GM13977 (cell line): ENCODE data around the gene GPAT2.
"Not testable (repeated sequence)": the region's sequence is repeated elsewhere in the genome, so short reads cannot be mapped to it uniquely, and the experiment has no call there.

Experiments
- DNase-seq: peaks from one replicate; pipeline ENCODE4 v3.0.0; 2012; ENCODE audit warnings: low spot score
- in situ Hi-C: fragments of 300-500 bp; cut with MboI; formaldehyde crosslinking; loops from one replicate; pipeline ENCODE4 v1.12.0; 2022; ENCODE audit warnings: low sequenced_read_pairs, low pct_unique_long_range_greater_than_20kb, mixed read lengths, inconsistent platforms; ENCODE audit not compliant: unreplicated experiment
- TF ChIP-seq, protein P1 (sequence below): IDR thresholded peaks from 2 replicates; pipeline ENCODE4 v1.5.1; 2012; ENCODE audit warnings: mild to moderate bottlenecking, control low read depth; ENCODE audit not compliant: insufficient read depth; ENCODE audit errors: extremely low read depth, missing control alignments

Gene GPAT2, protein sequence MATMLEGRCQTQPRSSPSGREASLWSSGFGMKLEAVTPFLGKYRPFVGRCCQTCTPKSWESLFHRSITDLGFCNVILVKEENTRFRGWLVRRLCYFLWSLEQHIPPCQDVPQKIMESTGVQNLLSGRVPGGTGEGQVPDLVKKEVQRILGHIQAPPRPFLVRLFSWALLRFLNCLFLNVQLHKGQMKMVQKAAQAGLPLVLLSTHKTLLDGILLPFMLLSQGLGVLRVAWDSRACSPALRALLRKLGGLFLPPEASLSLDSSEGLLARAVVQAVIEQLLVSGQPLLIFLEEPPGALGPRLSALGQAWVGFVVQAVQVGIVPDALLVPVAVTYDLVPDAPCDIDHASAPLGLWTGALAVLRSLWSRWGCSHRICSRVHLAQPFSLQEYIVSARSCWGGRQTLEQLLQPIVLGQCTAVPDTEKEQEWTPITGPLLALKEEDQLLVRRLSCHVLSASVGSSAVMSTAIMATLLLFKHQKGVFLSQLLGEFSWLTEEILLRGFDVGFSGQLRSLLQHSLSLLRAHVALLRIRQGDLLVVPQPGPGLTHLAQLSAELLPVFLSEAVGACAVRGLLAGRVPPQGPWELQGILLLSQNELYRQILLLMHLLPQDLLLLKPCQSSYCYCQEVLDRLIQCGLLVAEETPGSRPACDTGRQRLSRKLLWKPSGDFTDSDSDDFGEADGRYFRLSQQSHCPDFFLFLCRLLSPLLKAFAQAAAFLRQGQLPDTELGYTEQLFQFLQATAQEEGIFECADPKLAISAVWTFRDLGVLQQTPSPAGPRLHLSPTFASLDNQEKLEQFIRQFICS

GRCh38 chr2:96034792-96035191 is at the start of gene GPAT2:
Gene GPAT2, minus strand, starts transcription at chr2:96034916. Its CDS starts 2,557 bp downstream, at chr2:96032359.
- DNase-seq, in situ Hi-C loops: not testable (repeated sequence)

DNA sequence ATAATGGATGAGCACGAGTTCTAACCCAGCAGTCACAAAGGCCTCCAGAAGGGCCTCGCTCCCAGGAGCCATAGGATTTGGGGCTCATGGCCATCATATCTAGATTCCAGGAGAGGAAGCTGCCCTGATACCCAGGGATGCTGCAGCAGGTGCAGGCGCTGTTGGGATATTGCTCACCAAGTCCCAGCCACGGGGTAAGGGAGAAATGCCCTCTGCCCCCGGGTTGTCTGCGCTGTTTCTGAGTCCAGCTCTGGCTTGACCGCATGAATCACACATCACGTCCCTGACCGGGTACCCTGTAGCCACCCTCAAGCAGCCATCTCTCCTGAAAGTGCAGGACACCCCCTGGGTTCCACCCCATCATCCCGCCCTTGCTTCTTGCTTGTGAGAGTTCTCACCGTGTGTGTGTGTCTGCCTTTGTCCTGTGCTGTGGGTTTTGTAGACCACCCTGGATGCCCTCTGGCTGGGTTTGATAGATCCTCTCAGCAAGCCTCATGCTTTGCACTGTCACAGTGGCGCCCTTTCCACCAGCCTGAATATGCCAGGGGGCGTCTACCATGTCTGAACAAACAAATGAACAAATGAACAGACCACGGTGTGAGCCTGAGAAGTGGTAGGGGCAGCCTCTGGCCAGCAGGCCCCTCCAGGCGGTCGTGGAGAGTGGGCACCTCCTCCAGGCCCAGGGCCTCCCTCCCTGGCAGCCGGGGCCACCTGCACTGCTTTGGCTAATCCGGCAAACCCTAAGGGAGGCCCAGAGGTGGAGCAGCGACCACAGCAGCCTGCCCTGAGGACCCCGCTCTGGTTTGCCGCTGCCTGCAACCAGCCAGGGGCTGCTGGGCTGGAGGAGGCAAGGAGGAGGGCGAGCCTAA is 49.5 kb upstream of the GPAT2 start:
- DNase-seq = no peak
- TF ChIP-seq, protein P1, sequence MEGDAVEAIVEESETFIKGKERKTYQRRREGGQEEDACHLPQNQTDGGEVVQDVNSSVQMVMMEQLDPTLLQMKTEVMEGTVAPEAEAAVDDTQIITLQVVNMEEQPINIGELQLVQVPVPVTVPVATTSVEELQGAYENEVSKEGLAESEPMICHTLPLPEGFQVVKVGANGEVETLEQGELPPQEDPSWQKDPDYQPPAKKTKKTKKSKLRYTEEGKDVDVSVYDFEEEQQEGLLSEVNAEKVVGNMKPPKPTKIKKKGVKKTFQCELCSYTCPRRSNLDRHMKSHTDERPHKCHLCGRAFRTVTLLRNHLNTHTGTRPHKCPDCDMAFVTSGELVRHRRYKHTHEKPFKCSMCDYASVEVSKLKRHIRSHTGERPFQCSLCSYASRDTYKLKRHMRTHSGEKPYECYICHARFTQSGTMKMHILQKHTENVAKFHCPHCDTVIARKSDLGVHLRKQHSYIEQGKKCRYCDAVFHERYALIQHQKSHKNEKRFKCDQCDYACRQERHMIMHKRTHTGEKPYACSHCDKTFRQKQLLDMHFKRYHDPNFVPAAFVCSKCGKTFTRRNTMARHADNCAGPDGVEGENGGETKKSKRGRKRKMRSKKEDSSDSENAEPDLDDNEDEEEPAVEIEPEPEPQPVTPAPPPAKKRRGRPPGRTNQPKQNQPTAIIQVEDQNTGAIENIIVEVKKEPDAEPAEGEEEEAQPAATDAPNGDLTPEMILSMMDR = no peak
- in situ Hi-C loops = no loop called here

DNA sequence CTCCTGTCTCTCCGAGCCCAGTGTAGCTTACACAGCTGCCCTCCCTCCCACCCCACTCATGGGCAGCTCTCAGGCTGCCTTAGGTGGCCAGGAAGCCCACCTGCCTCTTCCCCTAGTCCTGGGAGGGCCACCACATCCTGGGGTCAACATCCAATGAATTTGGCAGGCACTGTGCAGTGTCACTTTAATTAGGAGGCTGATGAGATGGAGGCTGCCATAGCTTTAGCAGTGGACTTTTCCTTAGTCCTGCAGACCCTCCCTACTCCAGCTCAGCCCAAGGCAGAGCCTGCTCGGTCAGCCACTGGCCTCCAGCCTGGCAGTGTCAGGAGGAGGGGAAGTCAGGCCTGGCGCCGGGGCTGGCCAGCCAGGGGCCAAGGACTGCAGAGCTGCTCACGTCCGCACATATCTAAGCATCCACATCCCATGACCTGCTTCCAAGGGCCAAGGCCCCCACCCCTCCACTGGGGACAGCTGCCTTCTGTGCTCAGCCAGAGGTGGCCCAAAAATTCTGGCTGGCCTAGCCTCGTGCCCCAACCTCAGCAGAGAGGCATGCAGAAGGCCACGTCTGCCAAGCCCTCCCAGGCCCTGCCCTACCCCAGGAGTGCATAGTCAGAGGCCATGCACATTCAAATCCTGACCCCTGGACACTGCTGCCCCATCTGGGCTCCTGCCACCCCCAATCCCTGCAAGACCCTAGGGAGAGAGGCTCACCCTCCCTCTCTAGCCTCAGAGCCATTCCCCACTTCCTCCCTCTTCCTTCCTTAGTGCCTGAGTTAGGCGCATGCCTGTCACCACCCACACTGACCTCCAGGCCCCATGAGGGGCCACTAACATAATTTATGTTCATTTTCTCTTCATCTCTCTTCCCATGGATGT is 48.6 kb upstream of the GPAT2 start:
- TF ChIP-seq, protein P1 = no peak
- in situ Hi-C loops = no loop called here
- DNase-seq = no peak

- no peak for DNase-seq
- TF ChIP-seq, protein P1 = no peak
- in situ Hi-C loops = no loop called here
These were observed 47.7 kb upstream of the GPAT2 start for GRCh38 chr2:96082211-96083063.

DNA sequence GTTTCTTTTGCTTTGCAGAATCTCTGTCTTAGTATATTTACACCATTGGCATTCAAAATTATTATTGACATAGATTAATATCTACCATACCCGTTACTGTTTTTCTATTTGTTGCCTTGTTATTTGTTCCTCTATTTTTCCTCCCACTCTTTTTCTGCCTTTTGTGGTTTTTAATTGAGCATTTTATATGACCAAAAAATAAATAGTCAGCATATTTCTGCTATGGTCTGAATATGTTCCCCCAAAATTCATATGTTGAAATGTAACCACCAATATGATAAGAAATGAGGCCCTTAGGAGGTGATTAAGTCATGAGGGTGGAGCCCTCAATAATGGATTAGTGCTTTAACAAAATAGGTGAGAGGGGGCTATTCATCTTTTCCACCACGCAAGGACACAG is 46.3 kb upstream of the GPAT2 start:
- TF ChIP-seq, protein P1 = no peak
- in situ Hi-C loops = no loop called here
- no peak for DNase-seq

GRCh38 chr2:96075199-96075771 is 40.6 kb upstream of the GPAT2 start:
- DNase-seq = no peak
- in situ Hi-C loops = no loop called here
- TF ChIP-seq, protein P1 = no peak
